ENCODE data around the gene SPATA46.

The SPATA46 gene

DNA sequence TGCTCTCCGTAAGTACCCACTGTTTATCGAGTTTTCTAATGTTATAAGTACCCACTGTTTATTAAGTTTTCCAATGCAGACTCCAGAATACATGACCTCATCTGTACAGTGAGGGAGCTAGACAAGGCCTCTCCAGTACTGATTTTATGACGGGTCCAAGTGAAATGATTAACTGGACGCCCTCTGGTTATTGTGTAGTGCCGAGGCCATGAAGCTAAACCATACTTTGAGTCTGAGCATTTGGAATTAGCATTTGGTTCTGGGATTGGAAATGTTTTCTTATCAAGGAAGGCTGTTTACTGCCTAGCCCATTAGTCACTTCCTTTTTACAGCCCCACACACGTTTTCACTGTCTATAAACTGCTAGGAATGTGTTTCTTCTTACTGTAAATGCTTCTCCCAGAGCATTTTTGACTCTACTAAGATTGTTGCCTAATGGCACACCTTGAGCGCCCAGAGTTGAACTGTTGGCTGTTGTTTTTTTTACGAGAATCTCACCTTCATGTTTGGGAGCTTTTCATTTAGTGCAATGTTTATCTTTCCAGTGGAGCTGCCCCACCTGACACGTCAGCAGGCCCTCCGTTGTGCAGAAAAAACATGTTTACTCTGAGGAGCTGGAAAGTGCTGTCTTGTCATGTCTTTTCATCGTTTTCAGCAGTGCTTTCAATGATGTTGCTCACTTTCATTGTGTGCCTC is 26.9 kb downstream of the SPATA46 start:
- H3K4me3 ChIP-seq (ENCODE audit: control insufficient read depth, low read depth, low read length): no peak overlapping the region
- peak; percentile 81 for DNase-seq (ENCODE audit: low read depth)
- TF ChIP-seq, protein P1, sequence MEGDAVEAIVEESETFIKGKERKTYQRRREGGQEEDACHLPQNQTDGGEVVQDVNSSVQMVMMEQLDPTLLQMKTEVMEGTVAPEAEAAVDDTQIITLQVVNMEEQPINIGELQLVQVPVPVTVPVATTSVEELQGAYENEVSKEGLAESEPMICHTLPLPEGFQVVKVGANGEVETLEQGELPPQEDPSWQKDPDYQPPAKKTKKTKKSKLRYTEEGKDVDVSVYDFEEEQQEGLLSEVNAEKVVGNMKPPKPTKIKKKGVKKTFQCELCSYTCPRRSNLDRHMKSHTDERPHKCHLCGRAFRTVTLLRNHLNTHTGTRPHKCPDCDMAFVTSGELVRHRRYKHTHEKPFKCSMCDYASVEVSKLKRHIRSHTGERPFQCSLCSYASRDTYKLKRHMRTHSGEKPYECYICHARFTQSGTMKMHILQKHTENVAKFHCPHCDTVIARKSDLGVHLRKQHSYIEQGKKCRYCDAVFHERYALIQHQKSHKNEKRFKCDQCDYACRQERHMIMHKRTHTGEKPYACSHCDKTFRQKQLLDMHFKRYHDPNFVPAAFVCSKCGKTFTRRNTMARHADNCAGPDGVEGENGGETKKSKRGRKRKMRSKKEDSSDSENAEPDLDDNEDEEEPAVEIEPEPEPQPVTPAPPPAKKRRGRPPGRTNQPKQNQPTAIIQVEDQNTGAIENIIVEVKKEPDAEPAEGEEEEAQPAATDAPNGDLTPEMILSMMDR (IDR thresholded peaks at IDR 0.05; ENCODE audit: control insufficient read depth, insufficient read depth, low read depth, low read length, missing control alignments): no peak

DNA sequence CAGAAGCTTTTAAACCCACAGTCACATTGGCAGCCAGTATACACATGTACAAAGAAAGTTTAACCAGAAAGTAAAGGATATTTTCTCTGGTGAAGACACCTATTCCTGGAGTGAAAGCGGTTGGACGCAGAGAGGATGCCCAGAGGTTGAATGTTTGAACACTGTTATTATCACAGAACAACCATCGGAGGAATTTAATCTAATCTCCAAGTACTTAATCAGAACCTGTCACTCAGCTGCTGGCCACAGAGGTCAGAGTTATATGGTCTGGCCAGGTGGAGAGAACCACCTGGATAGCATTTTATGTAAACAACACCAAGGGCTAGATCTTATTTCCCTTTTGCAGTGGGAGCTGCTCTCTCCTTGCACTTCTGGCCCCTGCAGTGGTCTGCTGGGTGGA is 29.4 kb downstream of the SPATA46 start:
- DNase-seq (ENCODE audit: low read depth): no peak
- TF ChIP-seq, protein P1 (IDR thresholded peaks at IDR 0.05; ENCODE audit: control insufficient read depth, insufficient read depth, low read depth, low read length, missing control alignments): no peak
- H3K4me3 ChIP-seq (ENCODE audit: control insufficient read depth, low read depth, low read length): no peak overlapping the region

DNA sequence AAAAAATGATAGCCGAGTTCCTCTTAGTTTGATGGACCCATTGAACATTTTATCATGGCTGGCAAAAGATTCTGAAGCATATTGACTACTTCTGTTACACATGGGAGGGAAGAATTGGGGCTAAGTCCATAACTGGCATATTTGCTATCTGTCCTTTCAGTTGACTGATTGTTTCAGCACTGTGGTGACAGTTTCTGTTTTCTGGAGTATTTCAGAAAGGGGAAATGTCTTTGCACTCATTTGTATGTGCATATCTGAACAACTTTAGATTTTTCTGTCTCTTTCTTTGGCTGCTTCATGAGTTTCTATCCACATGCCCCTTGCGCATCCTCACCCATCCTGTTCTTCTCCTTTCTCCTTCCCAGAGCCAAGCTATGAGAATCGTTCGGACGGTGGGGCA is 33.2 kb downstream of the SPATA46 start:
- TF ChIP-seq, protein P1 (IDR thresholded peaks at IDR 0.05; ENCODE audit: control insufficient read depth, insufficient read depth, low read depth, low read length, missing control alignments): no peak
- DNase-seq (ENCODE audit: low read depth): no peak
- H3K4me3 ChIP-seq (ENCODE audit: control insufficient read depth, low read depth, low read length): no peak overlapping the region

DNA sequence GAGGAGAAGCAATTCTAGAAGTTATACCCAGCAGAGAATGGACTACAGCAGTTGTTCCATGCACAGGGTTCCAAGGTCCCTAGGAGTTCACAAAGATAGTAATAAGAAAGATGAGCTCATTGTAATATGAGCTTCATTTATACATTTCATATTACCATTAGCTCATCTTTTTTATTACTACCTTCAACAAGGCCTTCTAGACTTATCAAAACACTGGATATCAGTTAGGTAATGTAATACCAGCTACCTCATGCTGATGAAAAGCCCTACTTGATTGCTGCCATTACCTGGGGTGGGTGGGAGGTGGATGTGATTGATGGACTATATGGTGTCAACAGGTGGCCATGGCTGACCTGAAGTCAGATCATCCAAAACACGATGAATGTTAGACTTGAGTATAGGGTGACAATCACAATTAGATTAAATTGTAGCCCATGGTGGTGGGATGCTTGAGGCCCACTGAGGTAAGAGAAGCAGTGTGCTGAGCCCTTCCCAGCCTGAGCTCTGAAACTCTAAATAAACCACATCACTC is 34.1 kb downstream of the SPATA46 start:
- TF ChIP-seq, protein P1 (IDR thresholded peaks at IDR 0.05; ENCODE audit: control insufficient read depth, insufficient read depth, low read depth, low read length, missing control alignments): no peak
- no peak overlapping the region for H3K4me3 ChIP-seq (ENCODE audit: control insufficient read depth, low read depth, low read length)
- no peak for DNase-seq (ENCODE audit: low read depth)

DNA sequence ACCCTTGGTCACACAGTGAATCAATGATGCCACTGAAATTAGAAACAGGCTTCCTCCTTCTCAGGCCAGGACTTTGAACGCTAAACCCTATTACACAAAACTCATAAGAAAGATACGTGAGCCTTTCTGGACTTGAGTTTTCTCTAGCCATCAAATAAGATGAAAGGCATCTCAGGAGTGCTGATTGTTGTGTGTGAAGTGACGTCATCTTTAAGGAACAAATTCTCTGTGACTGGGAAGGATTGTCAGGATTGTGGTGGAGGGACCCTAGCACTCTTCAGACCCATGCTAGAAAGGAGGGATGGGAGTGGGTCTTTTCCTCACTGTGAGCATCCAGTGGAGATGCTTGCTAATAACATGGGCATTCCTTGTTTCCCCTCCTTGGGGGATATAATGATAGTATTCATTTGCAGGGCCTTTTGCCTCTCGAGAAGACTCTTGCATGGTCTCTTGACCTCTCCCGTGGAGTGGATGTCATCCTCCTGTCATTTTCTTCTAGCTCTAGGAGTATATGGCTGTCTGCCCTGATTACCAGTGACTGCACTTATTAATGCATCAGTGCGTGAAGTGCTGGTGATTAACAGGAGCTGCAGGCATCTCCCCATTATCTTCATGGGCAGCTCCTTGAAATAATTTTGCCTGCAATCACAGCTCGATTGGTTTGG is 39.9 kb downstream of the SPATA46 start:
- no peak overlapping the region for H3K4me3 ChIP-seq (ENCODE audit: control insufficient read depth, low read depth, low read length)
- no peak for DNase-seq (ENCODE audit: low read depth)
- TF ChIP-seq, protein P1 (IDR thresholded peaks at IDR 0.05; ENCODE audit: control insufficient read depth, insufficient read depth, low read depth, low read length, missing control alignments): no peak

DNA sequence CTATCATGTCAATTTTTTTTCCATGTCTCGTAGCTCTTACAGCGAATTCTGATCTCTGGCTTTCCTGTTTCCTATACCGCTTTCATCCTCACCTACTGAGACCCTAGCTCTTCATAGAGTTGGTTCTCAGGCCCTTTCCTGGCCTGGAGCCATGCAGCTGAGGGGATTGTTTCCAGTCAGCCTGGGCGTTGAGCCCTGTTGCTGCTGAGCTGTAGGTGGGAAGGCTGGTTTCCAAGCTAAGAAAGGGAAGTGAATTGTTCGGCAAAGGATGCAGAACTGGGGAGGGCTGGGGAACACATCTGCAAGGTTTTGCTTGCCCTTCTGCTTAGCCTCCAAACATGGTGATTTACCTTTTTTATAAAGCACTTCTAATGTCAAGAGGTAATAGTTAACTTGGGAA is 41.5 kb downstream of the SPATA46 start:
- TF ChIP-seq, protein P1 (IDR thresholded peaks at IDR 0.05; ENCODE audit: control insufficient read depth, insufficient read depth, low read depth, low read length, missing control alignments): no peak
- no peak for DNase-seq (ENCODE audit: low read depth)
- no peak overlapping the region for H3K4me3 ChIP-seq (ENCODE audit: control insufficient read depth, low read depth, low read length)

Data from AG09309 (cell line).